HG03439 (cell line): Measurements from ENCODE around the gene ALKBH8.
"Not testable (repeated sequence)": the region's sequence is repeated elsewhere in the genome, so short reads cannot be mapped to it uniquely, and the experiment has no call there.

Source experiments
- ATAC-seq: cut with Tn5 transposase; IDR thresholded peaks from one replicate; pipeline ENCODE4 v1.9.1; 2021; ENCODE audit warnings: mild to moderate bottlenecking, moderate library complexity; ENCODE audit not compliant: unreplicated experiment

ALKBH8 gene

DNA sequence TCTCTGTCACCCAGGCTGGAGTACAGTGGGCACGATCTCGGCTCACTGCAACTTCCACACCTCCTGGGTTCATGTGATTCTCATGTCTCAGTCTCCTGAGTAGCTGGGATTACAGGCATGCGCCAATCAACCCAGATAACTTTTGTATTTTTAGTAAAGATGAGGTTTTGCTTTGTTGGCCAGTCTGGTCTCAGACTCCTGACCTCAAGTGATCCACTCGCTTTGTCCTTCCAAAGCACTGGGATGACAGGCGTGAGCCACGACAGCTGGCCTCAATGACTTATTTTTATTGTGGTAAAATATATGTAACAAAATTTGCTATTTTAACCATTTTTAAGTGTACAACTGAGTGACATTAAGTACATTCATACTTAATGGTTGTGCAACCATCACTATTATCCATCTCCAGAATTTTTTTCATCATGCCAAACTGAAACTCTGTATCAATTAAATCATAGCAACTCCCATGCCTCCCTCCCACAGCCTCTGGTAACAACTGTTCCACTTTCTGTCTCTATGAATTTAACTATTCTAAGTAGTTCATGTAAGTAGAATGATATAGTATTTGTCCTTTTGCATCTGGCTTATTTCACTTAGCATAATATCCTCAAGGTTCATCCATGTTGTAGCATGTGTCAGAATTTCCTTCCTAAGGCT, 57.2 kb downstream of the ALKBH8 start:
- ATAC-seq: no peak

DNA sequence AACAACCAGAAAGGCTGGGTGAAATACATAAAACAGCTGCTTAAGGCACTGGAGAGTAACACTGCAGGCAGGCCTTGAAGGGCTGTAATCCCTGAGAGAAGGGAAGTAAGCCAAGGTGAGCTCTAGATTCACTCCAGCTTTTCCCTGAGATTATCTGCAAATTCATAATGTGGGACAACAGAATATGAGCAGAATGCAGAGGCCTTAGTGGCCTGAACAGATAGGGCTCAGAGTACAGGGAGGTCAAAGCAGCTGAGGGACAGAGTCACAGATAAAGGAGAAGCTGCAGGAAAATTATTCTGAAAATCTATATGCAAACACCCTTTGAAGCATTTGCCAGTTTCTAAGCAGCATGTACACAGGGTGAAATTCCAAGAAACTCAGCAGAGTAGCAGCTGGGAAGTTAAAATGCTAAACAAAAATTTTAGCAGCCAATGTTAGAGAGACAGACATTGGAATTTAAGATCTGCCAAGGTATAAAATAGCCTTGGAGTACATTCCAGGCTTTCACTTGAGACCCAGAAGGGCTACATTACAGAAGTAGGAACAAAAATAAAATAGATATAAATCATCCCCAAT, 59.8 kb downstream of the ALKBH8 start:
- ATAC-seq: no peak

DNA sequence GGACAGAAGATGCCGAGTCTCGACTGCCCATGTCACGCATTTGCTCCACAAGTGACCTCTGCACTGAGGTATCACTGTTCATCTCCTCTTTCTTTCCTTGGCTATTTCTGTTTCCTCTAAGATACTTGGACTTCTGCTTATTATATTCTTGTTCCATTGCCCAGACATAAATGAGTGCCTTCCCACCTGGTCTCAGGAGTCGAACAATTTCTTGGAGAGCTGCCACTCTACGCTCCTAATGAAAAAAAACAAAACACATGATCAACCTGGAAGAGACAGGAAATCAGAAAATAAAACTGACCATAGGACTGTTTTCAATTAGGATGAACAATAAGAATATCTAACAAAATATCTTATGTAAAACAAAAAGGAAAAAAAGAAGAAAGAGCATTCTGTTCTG, 60.6 kb downstream of the ALKBH8 start:
- no peak for ATAC-seq

DNA sequence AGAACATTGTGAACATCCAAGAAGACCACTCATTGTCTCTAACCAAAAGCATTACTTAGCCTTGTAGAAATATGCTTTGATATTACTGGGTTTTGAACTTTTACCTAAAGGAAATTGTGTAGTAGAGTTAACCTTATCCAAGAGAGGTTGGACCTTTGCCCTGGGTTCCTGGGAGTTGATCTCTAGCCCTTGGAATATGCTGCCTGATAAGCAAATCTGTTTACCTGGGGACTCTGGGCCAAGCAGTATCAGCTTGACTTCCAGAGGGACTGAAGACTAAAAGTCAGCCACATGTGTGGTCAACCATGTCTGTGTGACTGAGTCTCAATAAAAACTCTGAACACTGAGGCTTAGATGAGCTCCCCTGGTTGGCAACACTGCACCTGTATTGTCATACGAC, 63.8 kb downstream of the ALKBH8 start:
- ATAC-seq: no peak

DNA sequence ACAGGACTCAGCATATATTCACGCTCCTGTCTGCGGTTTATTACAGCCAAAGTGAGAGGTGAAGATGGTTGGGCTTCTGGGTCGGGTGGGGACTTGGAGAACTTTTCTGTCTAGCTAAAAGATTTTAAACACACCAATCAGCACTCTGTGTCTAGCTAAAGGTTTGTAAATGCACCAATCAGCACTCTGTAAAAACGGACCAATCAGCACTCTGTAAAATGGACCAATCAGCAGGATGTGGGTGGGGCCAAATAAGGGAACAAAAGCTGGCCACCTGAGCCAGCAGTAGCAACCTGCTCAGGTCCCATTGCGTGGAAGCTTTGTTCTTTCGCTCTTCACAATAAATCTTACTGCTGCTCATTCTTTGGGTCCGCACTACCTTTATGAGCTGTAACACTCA, 68.2 kb downstream of the ALKBH8 start:
- ATAC-seq: not testable (repeated sequence)

DNA sequence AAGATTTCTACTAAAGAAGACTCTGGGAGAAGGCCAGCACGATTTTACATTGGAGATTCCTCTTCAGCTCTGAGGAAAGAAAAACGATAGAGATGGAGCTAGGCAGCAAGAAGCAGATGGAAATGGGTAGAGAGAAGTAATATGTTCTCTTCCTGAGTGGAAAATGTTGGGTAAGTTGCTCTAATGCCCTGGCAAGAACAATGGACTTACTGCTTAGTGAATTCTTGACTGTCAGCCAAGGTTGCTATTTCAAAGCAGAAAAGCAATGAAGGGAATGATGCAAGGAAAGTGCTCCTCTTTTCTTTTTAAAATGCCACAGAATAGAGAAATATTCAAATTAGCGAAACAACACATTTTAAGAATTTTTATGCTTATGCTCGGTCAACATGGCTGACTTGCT, 69.5 kb downstream of the ALKBH8 start:
- ATAC-seq: no peak

DNA sequence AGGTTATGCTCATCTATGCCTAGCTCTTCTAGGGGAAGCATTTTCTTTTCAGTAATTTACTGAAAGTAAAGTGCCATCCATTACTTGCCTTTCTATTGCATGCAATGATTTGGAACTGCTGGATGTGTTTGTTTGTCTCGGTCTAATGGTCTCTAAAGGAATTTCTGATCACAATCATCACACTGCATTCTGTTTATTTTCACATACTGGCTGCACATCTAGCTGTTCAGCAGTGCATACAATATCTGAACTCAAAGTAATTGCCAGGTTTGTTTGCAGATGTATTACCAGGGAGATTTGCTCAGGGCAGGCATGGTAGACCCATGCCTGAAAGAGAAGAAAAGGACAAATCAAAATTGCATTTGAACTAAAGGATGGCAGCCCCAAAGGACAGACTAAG, 71.5 kb downstream of the ALKBH8 start:
- no peak for ATAC-seq

DNA sequence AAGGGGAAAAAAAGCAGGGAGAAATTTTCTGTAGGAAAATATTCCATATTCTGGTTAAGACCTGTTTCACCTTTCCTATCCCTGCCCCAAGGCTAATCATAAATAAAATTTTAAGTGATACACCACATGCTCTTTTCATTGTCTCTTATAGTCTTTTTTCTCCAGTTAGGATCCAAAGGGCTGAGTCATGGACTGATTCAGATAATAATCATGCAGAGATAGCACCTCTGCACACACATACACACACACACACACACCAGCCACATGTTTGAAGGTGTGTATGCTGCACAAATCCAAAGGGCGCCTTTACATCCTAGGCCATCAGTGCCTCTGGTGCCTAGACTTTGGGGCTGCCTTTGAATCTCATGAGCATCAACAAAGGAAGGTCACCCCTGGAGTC, 72.4 kb downstream of the ALKBH8 start:
- ATAC-seq: no peak

DNA sequence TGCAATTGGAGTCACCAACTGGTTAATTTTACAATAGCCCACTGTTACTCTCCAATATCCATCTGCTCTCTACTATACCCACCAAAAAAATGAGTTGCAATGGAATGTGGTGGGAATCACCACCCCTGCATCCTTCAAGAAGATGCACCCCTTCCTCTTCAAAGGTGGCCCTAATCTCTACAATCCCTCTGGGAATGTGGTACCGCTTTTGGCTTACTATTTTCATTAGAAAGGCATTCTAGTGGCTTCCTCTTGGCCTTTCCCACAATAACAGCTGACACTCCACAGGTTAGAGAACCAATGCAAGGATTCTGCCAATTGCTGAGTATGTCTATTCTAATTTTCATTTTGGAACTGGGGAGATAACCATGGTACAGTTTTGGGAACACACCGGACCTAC, 74.7 kb downstream of the ALKBH8 start:
- no peak for ATAC-seq

DNA sequence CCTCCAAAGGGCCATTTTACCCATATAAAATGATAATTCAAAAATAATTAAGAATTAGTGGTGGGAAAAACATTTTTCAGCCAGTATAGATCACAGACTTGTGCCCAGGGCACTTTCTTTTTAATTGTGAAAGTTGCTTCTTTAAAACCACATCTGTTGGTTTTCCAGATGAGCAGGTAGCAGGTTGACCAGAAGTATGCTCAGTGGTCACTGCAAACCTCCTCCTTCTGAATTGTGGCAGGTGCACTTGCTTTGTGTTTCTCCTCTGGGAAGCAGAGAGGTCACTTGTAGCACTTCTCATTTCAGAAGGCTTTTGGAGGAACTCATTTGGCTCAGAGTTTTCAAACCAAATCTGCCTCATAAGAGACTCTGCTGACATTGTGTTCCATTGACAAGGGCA, 83.3 kb downstream of the ALKBH8 start:
- ATAC-seq: no peak

DNA sequence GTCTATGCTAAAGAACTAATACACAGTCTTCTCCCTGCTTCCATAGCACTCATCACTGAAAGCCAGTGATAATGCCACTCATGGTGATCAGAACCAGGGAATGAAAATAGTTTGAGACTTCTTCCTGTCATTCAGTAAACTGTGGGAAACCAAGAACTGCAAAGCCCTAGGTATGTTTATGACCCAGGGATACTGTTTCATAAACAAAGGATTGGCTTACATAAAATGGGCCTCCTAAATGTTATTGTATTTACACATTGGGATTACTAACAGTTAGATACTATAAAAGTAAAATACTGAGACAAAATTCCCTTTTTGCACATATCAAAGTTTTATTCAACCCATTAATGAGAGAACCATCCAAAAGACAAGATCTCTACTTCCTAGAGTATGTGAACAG, 86.6 kb downstream of the ALKBH8 start:
- ATAC-seq: no peak

DNA sequence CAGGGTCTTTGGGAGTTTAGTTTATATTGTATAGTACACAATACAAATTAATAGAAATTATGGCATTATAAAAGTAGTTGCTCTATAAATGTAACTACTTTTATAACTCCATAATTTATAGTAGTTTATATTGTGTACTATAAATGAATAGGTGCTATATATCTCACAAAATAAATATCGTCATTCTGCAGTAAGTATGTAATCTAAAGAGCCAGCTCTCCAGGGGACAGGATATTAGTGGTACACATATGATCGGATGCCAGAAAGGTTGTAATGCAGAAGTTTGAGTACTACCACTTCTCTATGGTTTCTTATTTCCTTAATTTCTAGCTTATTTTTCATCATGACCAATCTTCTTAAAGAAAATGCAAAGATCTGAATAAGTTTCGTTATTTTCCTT, 87.7 kb downstream of the ALKBH8 start:
- no peak for ATAC-seq

DNA sequence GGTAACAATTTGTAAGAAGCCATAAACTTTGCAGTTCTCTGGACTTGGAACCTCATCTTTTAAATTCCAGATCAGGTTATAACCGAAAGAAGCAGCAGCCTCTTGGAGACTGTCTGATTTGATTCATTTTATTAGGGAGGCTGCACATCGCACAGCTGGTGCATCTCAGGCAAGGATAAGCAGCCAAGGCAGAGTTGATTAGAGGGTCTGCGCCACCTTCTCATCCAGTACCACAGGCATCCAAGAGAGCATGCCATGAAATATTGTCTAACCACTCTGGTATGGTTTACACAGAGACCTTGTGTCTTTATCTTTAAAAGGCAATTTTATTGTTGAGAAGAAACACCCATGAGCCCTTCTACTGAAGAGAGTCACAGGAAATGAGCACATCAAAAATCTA, 91.7 kb downstream of the ALKBH8 start:
- ATAC-seq: no peak

DNA sequence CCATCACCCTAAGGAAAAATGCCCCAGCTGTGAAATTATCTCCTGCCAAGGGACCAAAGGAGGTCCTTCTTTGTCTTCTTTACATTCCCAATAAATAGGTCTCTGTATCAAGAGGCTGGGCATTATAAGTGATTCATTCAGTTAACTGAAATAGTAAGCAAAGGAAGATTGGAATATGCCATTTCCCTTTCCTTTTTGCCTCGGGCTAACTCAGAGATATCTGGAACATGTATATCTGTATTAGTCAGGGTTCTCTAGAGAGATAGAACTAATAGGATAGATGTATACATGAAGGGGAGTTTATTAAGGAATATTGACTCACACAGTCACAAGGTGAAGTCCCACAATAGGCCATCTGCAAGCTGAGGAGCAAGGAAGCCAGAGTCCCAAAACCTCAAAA, 92.6 kb downstream of the ALKBH8 start:
- no peak for ATAC-seq

DNA sequence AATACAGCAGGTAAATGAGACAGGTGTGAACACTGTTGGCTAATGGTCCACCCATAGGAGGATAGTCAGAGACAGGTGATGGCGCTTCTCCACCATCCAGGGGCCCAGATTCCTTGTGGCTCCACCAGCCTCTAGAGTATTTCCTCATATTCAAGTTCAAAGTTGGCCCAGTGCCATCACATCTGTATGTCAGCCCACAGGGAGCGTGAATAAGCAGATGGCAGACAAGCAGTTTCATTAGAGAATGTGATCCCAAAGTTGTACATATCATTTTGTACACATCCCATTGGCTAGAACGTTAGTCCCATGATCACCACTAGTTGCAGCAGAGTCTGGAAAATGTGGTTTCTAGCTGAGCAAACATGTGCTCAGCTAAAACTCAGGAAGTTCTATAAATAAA, 96.9 kb downstream of the ALKBH8 start:
- ATAC-seq: no peak

DNA sequence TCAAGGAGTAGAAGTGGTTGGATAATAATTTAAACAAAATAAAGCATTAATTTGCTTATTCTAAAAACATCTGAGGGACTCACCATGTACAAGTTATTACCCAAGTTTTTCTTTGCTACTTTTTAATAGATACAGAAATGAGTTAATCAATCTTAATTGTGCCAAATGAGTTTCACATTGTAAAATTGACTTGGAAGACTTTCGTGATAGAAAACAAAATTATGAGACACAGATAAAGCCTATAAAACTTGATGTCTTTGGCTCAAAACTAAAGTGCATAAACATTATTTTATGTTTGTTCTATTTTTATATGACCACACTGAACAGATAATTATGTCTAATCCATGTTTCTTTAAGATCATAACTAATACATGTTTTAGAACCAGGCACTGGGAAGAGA, 97.8 kb downstream of the ALKBH8 start:
- ATAC-seq: no peak

DNA sequence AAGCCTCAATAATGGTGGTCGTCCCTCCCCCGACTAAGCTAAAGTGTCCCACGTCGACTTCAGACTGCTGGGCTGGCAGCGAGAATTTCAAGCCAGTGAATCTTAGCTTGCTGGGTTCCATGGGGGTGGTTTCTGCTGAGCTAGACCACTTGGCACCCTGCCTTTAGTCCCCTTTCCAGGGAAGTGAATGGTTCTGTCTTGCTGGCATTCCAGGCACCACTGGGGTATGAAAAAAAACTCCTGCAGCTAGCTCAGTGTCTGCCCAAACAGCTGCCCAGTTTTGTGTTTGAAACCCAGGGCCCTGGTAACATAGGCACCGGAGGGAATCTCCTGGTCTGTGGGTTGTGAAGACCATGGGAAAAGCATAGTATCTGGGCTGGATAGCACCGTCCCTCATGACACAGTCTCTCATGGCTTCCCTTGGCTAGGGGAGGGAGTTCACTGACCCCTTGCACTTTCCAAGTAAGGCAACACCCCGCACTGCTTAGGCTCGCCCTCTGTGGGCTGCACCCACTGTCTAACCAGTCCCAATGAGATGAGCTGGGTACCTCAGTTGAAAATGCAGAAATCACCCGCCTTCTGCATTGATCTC, 99.2 kb downstream of the ALKBH8 start:
- not testable (repeated sequence) for ATAC-seq

DNA sequence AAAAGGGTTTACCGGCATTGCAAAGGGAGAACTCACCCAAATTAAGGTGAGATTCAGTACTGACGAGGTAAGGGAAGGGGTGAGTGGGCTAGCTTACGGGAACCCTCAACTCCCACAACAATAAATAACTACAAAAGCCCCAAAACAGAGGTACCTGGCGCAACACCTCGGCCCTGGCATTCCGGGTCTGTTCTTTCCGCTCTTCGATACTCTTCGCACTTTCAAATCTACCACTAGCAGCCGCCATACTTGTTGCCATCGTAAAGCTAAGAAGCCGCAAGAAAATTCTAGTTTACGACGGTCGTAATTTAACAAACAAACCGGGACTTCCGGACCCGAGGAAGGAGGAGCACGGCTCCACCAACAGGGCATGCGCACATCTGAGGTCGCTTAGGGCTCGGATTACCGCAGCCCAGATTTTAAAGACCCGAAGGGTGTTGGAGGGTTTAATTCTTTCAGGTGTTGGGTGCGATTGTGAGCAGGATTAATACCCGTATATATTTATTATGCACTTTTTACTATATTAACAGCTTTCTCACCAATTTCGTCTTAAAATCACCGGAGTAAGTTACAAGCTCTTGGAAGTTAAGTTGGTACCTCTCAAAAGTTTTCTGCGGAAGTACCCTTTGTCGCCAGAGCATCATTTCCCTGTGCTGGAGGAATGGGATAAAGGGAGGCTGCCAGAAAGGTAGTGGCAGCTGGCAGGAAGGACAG, 107.8 kb downstream of the ALKBH8 start, which contains the start of gene CWF19L2:
Gene CWF19L2 (minus strand): TSS at position 268 of the 714 bp plus-strand sequence. CDS start 9 bp downstream, at position 259.
- peak; percentile 96 for ATAC-seq

DNA sequence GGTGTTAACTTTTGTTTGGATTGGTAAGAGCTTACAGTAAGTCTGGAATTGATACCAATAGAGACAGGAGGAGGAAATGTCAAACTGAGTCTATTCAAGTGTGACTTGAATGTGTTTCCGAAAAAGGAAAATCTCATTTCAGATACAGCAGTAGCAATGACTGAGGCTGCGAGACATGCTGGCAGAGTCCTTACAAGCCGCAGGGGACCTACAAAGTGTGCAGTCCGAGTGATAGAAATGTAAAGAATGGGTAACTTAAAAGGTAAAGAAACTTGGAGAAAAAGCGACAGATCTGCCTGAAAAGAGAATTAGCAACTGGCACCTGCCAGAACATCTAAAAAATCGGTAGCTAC, 108.4 kb downstream of the ALKBH8 start:
- ATAC-seq: peak; percentile 32

DNA sequence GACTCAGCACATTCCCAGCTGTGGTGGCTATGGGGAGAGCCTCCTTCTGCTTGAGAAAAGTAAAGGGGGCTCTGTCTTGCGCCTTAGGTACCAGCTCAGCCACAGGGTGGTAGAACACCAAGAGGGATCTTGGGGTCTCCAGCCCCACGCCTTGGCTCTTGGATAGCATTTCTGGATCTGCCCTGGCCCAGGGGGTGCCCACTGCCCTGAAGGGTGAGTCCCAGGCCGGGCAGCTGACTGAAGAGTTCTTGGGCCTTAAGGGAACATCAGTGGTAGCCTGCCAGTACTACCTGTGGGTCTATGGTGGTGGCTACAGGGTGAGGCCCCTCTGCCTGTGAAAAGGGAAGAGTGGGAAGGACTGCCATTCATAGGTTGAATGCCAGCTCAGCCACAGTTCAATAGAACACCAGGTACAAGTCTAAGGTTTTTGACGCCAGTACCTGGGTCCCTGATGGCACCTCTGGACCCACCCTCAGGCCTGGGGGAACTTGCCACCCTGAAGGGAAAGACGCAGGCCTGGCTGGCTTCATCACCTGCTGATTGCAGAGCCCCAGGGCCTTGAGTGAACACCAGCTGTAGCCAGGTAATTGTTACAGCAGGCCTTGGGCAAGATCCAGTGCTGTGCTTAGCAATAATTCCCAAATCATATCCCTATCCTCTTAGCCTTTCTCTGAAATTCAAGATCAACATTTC, 111.8 kb downstream of the ALKBH8 start:
- no peak for ATAC-seq
